ENCODE data around the gene PHF1. TPM values are rescaled to one million over a fixed set of nuclear protein-coding genes. Genes with fewer than 3 reads are reported as not detected.

Gene PHF1
- polyA plus RNA-seq, 3 donors: 3.0 to 90.2 (median 3.5) TPM

DNA sequence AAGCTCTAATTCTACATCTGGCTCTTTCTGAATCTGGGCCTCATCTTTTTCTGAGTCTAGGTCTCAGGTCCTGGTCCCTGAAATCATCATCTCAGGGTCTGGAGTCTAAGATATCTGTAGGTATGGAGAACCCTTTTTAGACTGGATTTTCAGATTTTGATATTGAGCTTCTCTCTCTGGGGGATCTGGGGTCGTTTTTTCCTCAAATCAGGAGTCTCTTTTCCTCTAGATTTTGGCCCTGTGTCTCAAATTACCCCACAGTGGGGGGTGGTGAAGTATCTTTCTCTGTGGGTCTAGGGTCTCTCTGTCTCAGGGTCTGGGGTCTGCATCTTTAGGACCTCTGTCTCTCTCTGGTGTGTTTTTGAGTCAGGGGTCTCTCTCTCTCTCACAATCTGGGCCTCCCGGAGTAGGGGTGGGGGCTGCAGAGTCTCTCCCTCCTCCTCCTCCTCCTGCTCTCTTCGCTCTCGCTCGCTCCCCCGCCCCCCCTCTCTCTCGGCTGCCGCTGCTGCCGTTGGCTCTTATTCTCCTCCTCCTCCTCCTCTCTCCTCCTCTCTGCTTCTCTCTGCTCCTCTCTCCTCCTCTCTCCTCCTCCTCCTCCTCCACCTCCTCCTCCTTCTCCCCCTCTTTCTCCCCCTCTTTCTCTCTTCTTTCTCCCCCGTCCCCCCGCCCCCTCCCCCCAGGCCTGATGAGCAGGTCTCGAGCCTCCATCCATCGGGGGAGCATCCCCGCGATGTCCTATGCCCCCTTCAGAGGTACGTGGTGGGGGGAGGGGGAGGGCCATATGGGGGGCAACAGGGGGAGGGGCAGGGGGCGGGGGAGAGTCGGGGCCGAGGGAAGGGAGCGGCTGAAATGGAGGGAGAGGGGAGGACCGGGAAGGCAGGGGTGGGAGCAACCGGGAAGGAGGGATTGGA lies 9.0 kb downstream of the PHF1 start, which contains the start of gene SYNGAP1:
SYNGAP1 (plus strand) TSS at position 486 of the 911 bp plus-strand sequence; CDS start at position 686, 200 bp downstream.
- Histone ChIP-seq H3K27me3 (ENCODE audit: control insufficient read depth in 2 of 2, insufficient read depth in 2 of 2, low read length in 2 of 2) (no peaks in the 10 kb centered on the region), H3K4me1 (ENCODE audit: control insufficient read depth in 1 of 2, insufficient read depth in 2 of 2, low read length in 2 of 2) (peaks cover 33 to 51% of the 10 kb centered on the region in 2 donors), H3K36me3 (replicated peaks in 1 of 2; ENCODE audit: control insufficient read depth in 1 of 2, insufficient read depth in 2 of 2, low read length in 2 of 2) (peaks cover 0 to 13% of the 10 kb centered on the region in 2 donors), H4K20me1 (ENCODE audit: insufficient read depth, low read length) (peaks cover 3% of the 10 kb centered on the region), H3K4me3 (replicated peaks in 1 of 3; ENCODE audit: low read depth in 2 of 3, low read length in 3 of 3) (peak within 1 kb of the TSS in 1 of 3 experiments; percentile 69), H3K4me2 (replicated peaks; ENCODE audit: extremely low read depth, low read length, poor library complexity, severe bottlenecking) (peak within 1 kb of the TSS; percentile 71), H3K9ac (ENCODE audit: insufficient read depth, low read length, poor library complexity, severe bottlenecking) (no peak within 1 kb of the TSS), H3K79me2 (ENCODE audit: insufficient read depth, low read length) (peaks cover 24% of the 10 kb centered on the region), H3K27ac (ENCODE audit: low read depth in 1 of 2, low read length in 2 of 2) (peak within 1 kb of the TSS; percentile 60 to 97), H3K9me3 (replicated peaks in 1 of 2; ENCODE audit: control insufficient read depth in 1 of 2, insufficient read depth in 1 of 2, low read length in 2 of 2) (no peaks in the 10 kb centered on the region), H2AFZ (ENCODE audit: insufficient read depth, low read depth, low read length, poor library complexity, severe bottlenecking) (peak within 1 kb of the TSS; percentile 66)
- no peak for DNase-seq
- WGBS (ENCODE audit: insufficient coverage): 2% methylated on average over 9 of the region's 22 CpGs
- H3K9me3 Mint-ChIP-seq: peaks cover 0 to 3% (median 0%) of the 10 kb centered on the region in 7 donors
- peaks cover 19 to 20% of the 10 kb centered on the region in 2 donors for H3K36me3 Mint-ChIP-seq
- peak within 1 kb of the TSS in 6 of 7 donors; percentile 51 to 98 (median 96) for H3K27ac Mint-ChIP-seq
- H3K4me1 Mint-ChIP-seq: peaks cover 46% of the 10 kb centered on the region
- intact Hi-C loops (cut with micrococcal nuclease): loop anchor here in 1 of 2 donors (5.0 to 10.0 kb wide), 3 partner anchors 32 to 215 kb away; partner anchors contain the start of genes HSD17B8, RING1, RXRB and SLC39A7
- peak within 1 kb of the TSS in 1 of 2 donors; percentile 31 for H3K4me3 Mint-ChIP-seq
- TF ChIP-seq, protein P1, sequence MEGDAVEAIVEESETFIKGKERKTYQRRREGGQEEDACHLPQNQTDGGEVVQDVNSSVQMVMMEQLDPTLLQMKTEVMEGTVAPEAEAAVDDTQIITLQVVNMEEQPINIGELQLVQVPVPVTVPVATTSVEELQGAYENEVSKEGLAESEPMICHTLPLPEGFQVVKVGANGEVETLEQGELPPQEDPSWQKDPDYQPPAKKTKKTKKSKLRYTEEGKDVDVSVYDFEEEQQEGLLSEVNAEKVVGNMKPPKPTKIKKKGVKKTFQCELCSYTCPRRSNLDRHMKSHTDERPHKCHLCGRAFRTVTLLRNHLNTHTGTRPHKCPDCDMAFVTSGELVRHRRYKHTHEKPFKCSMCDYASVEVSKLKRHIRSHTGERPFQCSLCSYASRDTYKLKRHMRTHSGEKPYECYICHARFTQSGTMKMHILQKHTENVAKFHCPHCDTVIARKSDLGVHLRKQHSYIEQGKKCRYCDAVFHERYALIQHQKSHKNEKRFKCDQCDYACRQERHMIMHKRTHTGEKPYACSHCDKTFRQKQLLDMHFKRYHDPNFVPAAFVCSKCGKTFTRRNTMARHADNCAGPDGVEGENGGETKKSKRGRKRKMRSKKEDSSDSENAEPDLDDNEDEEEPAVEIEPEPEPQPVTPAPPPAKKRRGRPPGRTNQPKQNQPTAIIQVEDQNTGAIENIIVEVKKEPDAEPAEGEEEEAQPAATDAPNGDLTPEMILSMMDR (IDR thresholded peaks at IDR 0.05): no peak
- H3K27me3 Mint-ChIP-seq (ENCODE audit: low read depth in 3 of 3): peaks cover 4 to 26% (median 18%) of the 10 kb centered on the region in 3 donors

DNA sequence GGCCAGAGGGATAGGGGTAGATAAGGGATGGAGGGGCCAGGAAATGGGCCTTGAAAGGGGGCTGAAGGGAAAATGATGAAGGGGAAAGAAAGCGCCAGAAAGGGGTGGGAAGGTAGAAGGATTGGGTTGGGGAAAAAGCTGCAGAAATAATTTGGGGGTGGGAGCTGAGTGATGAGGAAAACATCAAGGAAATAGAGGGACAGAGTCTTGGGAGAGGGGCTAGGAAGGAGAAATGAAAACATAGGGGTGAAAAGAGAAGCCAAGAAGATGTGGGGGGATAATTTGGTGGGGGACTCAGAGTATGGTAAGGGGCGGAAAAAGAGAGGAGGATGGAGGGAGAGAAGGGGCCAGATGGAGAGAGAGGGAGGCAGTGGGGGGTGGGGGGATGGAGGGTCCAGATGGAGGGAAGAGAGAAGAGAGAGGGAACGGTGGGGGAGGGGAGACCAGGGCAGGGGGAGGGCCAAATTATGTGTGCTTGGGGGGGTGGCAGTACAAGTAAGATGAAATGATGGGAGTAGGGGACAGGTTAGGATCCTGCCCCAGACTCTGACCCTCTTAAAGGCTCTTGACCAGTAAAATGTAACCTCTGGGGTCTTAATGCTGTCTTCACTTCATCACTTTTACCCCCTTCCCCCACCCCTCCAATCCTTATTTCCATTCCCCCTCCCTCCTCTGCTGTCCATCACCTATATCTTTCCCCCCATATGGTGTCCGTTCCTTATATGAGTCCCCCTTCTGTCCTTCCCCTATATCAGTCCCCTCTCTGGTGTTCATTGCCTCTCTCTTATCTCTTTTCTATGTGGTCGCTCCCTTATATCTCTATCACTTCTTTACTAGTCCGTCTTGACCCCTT lies 9.9 kb downstream of the PHF1 start:
- Histone ChIP-seq H3K27ac (ENCODE audit: low read depth in 1 of 2, low read length in 2 of 2) (no peak overlapping the region), H3K4me1 (ENCODE audit: control insufficient read depth in 1 of 2, insufficient read depth in 2 of 2, low read length in 2 of 2) (peaks cover 40 to 51% of the 10 kb centered on the region in 2 donors), H3K9ac (ENCODE audit: insufficient read depth, low read length, poor library complexity, severe bottlenecking) (no peak overlapping the region)

More for the DNA sequence above, 9.9 kb downstream of the PHF1 start:
- peaks cover 49% of the 10 kb centered on the region for H3K4me1 Mint-ChIP-seq
- WGBS (ENCODE audit: insufficient coverage): 79% methylated on average over 4 of the region's 6 CpGs
- peaks cover 10 to 13% of the 10 kb centered on the region in 2 donors for H3K36me3 Mint-ChIP-seq
- TF ChIP-seq, protein P1 (IDR thresholded peaks at IDR 0.05): no peak
- Histone ChIP-seq H3K27me3 (ENCODE audit: control insufficient read depth in 2 of 2, insufficient read depth in 2 of 2, low read length in 2 of 2) (no peaks in the 10 kb centered on the region), H3K36me3 (replicated peaks in 1 of 2; ENCODE audit: control insufficient read depth in 1 of 2, insufficient read depth in 2 of 2, low read length in 2 of 2) (peaks cover 0 to 4% of the 10 kb centered on the region in 2 donors), H3K9me3 (replicated peaks in 1 of 2; ENCODE audit: control insufficient read depth in 1 of 2, insufficient read depth in 1 of 2, low read length in 2 of 2) (no peaks in the 10 kb centered on the region), H4K20me1 (ENCODE audit: insufficient read depth, low read length) (no peaks in the 10 kb centered on the region), H3K4me3 (replicated peaks in 1 of 3; ENCODE audit: low read depth in 2 of 3, low read length in 3 of 3) (no peak overlapping the region), H3K4me2 (replicated peaks; ENCODE audit: extremely low read depth, low read length, poor library complexity, severe bottlenecking) (no peak overlapping the region), H3K79me2 (ENCODE audit: insufficient read depth, low read length) (peaks cover 22% of the 10 kb centered on the region), H2AFZ (ENCODE audit: insufficient read depth, low read depth, low read length, poor library complexity, severe bottlenecking) (no peak overlapping the region)
- peaks cover 4 to 28% (median 18%) of the 10 kb centered on the region in 3 donors for H3K27me3 Mint-ChIP-seq (ENCODE audit: low read depth in 3 of 3)
- no peak for DNase-seq
- peak overlapping the region in 1 of 2 donors; percentile 31 for H3K4me3 Mint-ChIP-seq
- intact Hi-C loops (cut with micrococcal nuclease): no loop called here
- peaks cover 0 to 3% (median 0%) of the 10 kb centered on the region in 7 donors for H3K9me3 Mint-ChIP-seq
- H3K27ac Mint-ChIP-seq: no peak overlapping the region

Measured in CD14-positive monocyte (primary cell).